ENCODE data around the gene LAMA2. TPM values are rescaled to one million over a fixed set of nuclear protein-coding genes. Genes with fewer than 3 reads are reported as not detected.

Gene LAMA2
- total and polyA plus RNA-seq, 2 experiments from 2014 or later: 0.91 to 6.4 TPM

- no peak for TF ChIP-seq ZNF462 (CRISPR knock-in tag; IDR thresholded peaks at IDR 0.05)
- TF ChIP-seq JUNB (IDR thresholded peaks at IDR 0.05; ENCODE audit: unreplicated experiment): no peak
- no peak for TF ChIP-seq ZNF114 (CRISPR knock-in tag; IDR thresholded peaks at IDR 0.05)
- TF ChIP-seq NANOG (IDR thresholded peaks at IDR 0.05; ENCODE audit: borderline replicate concordance): no peak
- no peak for TF ChIP-seq STAT1 (IDR thresholded peaks at IDR 0.05; ENCODE audit: unreplicated experiment)
- no peak for TF ChIP-seq CREB1 (CRISPR knock-in tag; IDR thresholded peaks at IDR 0.05; ENCODE audit: low read depth)
- TF ChIP-seq EZH2 (IDR thresholded peaks at IDR 0.05; ENCODE audit: low read depth, unreplicated experiment): no peak
- TF ChIP-seq ETS1 (IDR thresholded peaks at IDR 0.05): no peak
- TF ChIP-seq ZNF331 (CRISPR knock-in tag; IDR thresholded peaks at IDR 0.05; ENCODE audit: low read depth): no peak
These were observed 227.9 kb downstream of the LAMA2 start (continued) for GRCh38 chr6:129110690-129111343.

GRCh38 chr6:129111346-129111745 lies 228.4 kb downstream of the LAMA2 start:
- TF ChIP-seq EZH2 (IDR thresholded peaks at IDR 0.05; ENCODE audit: low read depth, unreplicated experiment) (no peak), EZH2phosphoT487 (IDR thresholded peaks at IDR 0.05; ENCODE audit: unreplicated experiment) (no peak), ZNF331 (CRISPR knock-in tag; IDR thresholded peaks at IDR 0.05; ENCODE audit: low read depth) (no peak), STAT1 (IDR thresholded peaks at IDR 0.05; ENCODE audit: unreplicated experiment) (no peak), JUNB (IDR thresholded peaks at IDR 0.05; ENCODE audit: unreplicated experiment) (no peak), CREB1 (CRISPR knock-in tag; IDR thresholded peaks at IDR 0.05; ENCODE audit: low read depth) (no peak), POLR2AphosphoS5 (IDR thresholded peaks at IDR 0.05; ENCODE audit: low read depth) (no peak), REST (IDR thresholded peaks at IDR 0.05; ENCODE audit: unreplicated experiment) (no peak), ETS1 (IDR thresholded peaks at IDR 0.05) (no peak)
- H3K27me3 Mint-ChIP-seq (ENCODE audit: insufficient read depth, low read depth, poor library complexity): no peaks in the 10 kb centered on the region
- Histone ChIP-seq H2AFZ (no peak overlapping the region), H4K20me1 (replicated peaks; ENCODE audit: insufficient read depth) (no peaks in the 10 kb centered on the region), H3F3A (replicated peaks; ENCODE audit: low read depth) (no peaks in the 10 kb centered on the region), H3K4me3 (no peak overlapping the region), H3K27me3 (ENCODE audit: insufficient read depth) (no peaks in the 10 kb centered on the region), H3K4me2 (no peak overlapping the region), H3K4me1 (ENCODE audit: insufficient read depth) (peaks cover 13% of the 10 kb centered on the region), H3K9me2 (ENCODE audit: insufficient read depth) (no peaks in the 10 kb centered on the region), H3K27ac (ENCODE audit: low read depth) (no peak overlapping the region), H3K79me2 (replicated peaks; ENCODE audit: insufficient read depth) (no peaks in the 10 kb centered on the region), H3K36me3 (ENCODE audit: insufficient read depth) (no peaks in the 10 kb centered on the region)
- H3K9me3 Mint-ChIP-seq: no peaks in the 10 kb centered on the region
- no peak overlapping the region for H3K4me3 Mint-ChIP-seq
- ATAC-seq: no peak
- no peak for DNase-seq (ENCODE audit: low spot score)
- no peaks in the 10 kb centered on the region for H3K36me3 Mint-ChIP-seq (ENCODE audit: low read depth)
- no peak overlapping the region for H3K27ac Mint-ChIP-seq
- H3K4me1 Mint-ChIP-seq: peaks cover 8% of the 10 kb centered on the region; the same call in 2 of the 3 replicates
